Measurements from ENCODE around the gene ZFHX3.

GRCh38 chr16:72818236-72818845 lies 229.6 kb downstream of the ZFHX3 start:
- TF ChIP-seq CTCF (IDR thresholded peaks at IDR 0.05) (no peak), EZH2 (IDR thresholded peaks at IDR 0.05; ENCODE audit: borderline replicate concordance, insufficient read depth, low read depth, low read length, poor library complexity, severe bottlenecking) (no peak)

Measured in B cell (primary cell).